SJSA1 (cell line): ENCODE measurements around the gene HSPB1. TPM values are rescaled to one million over a fixed set of nuclear protein-coding genes. Genes with fewer than 3 reads are reported as not detected.
"Not testable (repeated sequence)": the region's sequence is repeated elsewhere in the genome, so short reads cannot be mapped to it uniquely, and the experiment has no call there.

Experiments
- DNase-seq, 2 experiments: peaks; one replicate each; pipeline ENCODE4 v3.0.0-alpha.2; 2015 to 2020; ENCODE audit warnings: low spot score in 2 of 2, low read depth in 1 of 2
- H3K27ac ChIP-seq: fragments of 250-450 bp; sonication (Bioruptor Pico); 2 replicates; pipeline ENCODE4 v1.5.1; 2020; ENCODE audit warnings: mild to moderate bottlenecking, moderate library complexity
- H3K27me3 ChIP-seq: fragments of 250-450 bp; sonication (Bioruptor Pico); replicated peaks from 2 replicates; pipeline ENCODE4 v1.5.1; 2020; ENCODE audit warnings: mild to moderate bottlenecking, moderate library complexity
- H3K36me3 ChIP-seq: fragments of 250-450 bp; sonication (Bioruptor Pico); 2 replicates; pipeline ENCODE4 v1.5.1; 2020; ENCODE audit warnings: mild to moderate bottlenecking
- H3K4me1 ChIP-seq: fragments of 250-450 bp; sonication (Bioruptor Pico); replicated peaks from 2 replicates; pipeline ENCODE4 v1.6.1; 2021; ENCODE audit warnings: mild to moderate bottlenecking
- H3K4me3 ChIP-seq: fragments of 250-450 bp; sonication (Bioruptor Pico); 2 replicates; pipeline ENCODE4 v1.5.1; 2020; ENCODE audit warnings: mild to moderate bottlenecking
- H3K9me3 ChIP-seq: fragments of 250-450 bp; sonication (Bioruptor Pico); replicated peaks from 2 replicates; pipeline ENCODE4 v1.5.1; 2020; ENCODE audit warnings: mild to moderate bottlenecking
- total RNA-seq: library from RNA; depleted of rRNA; stranded (reverse); fragments of >200 nt; shearing (Covaris generic); gene quantifications from 2 replicates; pipeline ENCODE4 v1.2.3, GENCODE V29; 2014

The HSPB1 gene
- total RNA-seq, 1 experiment from 2014 or later, result 119 TPM

DNA sequence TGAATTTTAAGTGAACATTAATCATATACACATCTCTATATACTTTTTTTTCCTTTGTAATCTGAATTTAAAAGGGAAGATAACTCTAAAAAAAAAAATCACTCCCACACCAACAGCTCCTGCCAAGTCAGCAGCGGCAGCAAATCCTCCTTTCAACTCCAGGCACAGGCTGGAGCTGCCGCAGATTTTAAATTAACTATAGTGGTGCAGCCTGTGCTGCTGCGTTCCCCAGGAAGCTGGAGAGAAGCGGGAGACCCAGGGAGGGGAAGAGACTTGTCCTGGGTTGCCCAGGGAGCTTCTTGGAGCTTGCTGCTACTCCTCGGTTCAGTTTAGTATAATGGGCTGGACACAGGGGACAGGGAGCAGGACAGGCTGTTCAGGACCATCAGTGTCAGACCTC, 32.6 kb upstream of the HSPB1 start:
- Histone ChIP-seq H3K27ac (no peak overlapping the region), H3K4me3 (no peak overlapping the region), H3K36me3 (no peaks in the 10 kb centered on the region), H3K4me1 (peaks cover 10% of the 10 kb centered on the region; the same call in 1 of the 2 replicates), H3K9me3 (no peaks in the 10 kb centered on the region), H3K27me3 (peaks cover 24% of the 10 kb centered on the region)
- DNase-seq, result no peak

DNA sequence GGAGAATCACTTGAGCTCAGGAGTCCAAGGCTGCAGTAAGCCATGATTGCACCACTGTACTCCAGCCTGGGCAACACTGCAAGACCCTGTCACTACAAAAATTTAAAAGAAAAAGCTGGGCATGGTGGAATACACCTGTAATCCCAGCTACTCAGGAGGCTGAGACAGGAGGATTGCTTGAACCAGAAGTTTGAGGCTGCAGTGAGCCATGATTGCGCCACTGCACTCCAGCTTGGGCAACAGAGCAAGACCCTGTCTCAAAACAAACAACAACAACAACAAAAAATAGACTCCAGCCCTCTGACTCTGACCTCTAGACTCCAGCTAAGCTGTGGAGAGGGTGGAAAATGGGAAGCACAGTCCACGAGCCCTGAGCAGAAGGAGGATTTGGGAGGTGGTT, 31.1 kb upstream of the HSPB1 start:
- H3K4me3 ChIP-seq, H3K36me3 ChIP-seq, H3K27ac ChIP-seq, H3K9me3 ChIP-seq, DNase-seq: not testable (repeated sequence)
- H3K4me1 ChIP-seq, result peaks cover 10% of the 10 kb centered on the region; the same call in 1 of the 2 replicates
- peaks cover 24% of the 10 kb centered on the region for H3K27me3 ChIP-seq

GRCh38 chr7:76272142-76272541, 30.3 kb upstream of the HSPB1 start:
- Histone ChIP-seq H3K27me3 (peaks cover 18% of the 10 kb centered on the region), H3K9me3 (no peaks in the 10 kb centered on the region), H3K27ac (no peak overlapping the region), H3K4me1 (peaks cover 6% of the 10 kb centered on the region; the same call in 1 of the 2 replicates), H3K4me3 (no peak overlapping the region), H3K36me3 (no peaks in the 10 kb centered on the region)
- DNase-seq, result no peak

- Histone ChIP-seq H3K27ac (no peak overlapping the region), H3K36me3 (no peaks in the 10 kb centered on the region), H3K4me1 (0 out of 2 replicates have a peak, but pooled peaks cover 5% of the 10 kb centered on the region), H3K4me3 (no peak overlapping the region), H3K9me3 (no peaks in the 10 kb centered on the region), H3K27me3 (peaks cover 13% of the 10 kb centered on the region)
- DNase-seq, result no peak
Measured at GRCh38 chr7:76272851-76273497, 29.5 kb upstream of the HSPB1 start.

DNA sequence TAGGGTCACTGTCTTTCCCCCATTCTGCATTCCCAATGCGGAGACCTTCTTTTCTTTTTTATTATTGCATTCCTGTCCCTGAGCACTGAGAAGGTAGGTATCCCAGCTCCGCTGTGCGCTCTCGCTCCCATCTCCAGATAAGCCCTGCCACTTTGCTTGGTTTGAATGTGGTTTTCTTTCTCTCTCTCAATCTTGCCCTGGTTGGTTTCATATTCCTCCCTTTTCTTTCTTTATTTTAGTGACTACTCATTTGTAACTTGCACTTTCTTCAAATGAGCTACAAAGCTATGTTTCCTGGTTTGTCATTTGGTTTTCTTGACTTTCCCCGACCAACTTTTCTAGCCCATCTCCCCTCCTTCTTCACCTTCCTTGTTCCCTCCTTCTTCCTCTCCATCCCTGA, 29.0 kb upstream of the HSPB1 start:
- Histone ChIP-seq H3K27ac (no peak overlapping the region), H3K4me3 (no peak overlapping the region), H3K27me3 (peaks cover 12% of the 10 kb centered on the region), H3K4me1 (0 out of 2 replicates have a peak, but pooled peaks cover 5% of the 10 kb centered on the region), H3K36me3 (no peaks in the 10 kb centered on the region), H3K9me3 (no peaks in the 10 kb centered on the region)
- no peak for DNase-seq

DNA sequence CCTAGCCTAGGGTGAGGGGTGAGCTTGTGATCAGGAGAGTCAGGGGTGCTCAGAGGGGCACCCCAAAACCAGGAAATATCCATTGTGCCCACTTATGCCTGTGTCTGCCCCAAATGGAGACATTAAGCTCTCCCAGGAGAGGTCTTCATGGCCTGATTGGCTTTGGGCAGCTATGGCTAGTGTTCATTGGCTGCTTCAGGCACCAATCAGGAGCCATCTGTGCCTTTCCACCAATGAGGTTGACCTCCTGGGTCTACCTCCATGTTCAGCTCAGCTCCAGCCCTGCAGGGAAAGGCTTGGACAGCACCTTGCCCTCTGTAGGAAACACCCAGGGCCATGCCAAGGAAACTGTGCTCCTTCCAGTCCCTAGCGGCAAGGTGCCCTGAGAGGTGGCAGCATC, 23.9 kb upstream of the HSPB1 start:
- H3K9me3 ChIP-seq, result no peaks in the 10 kb centered on the region
- peaks cover 15% of the 10 kb centered on the region for H3K27me3 ChIP-seq
- H3K36me3 ChIP-seq, result no peaks in the 10 kb centered on the region
- DNase-seq, result no peak
- H3K4me3 ChIP-seq, result no peak overlapping the region
- H3K4me1 ChIP-seq, result peaks cover 9% of the 10 kb centered on the region
- no peak overlapping the region for H3K27ac ChIP-seq

- no peaks in the 10 kb centered on the region for H3K9me3 ChIP-seq
Measured at GRCh38 chr7:76280408-76280807, 22.1 kb upstream of the HSPB1 start.

GRCh38 chr7:76281006-76281705, 21.3 kb upstream of the HSPB1 start:
- Histone ChIP-seq H3K27ac (no peak overlapping the region), H3K9me3 (no peaks in the 10 kb centered on the region), H3K4me1 (peaks cover 9% of the 10 kb centered on the region), H3K36me3 (no peaks in the 10 kb centered on the region), H3K27me3 (peaks cover 25% of the 10 kb centered on the region), H3K4me3 (peak overlapping the region; percentile 22)
- no peak for DNase-seq

More at GRCh38 chr7:76280408-76280807, 22.1 kb upstream of the HSPB1 start:
- Histone ChIP-seq H3K27me3 (peaks cover 25% of the 10 kb centered on the region), H3K36me3 (no peaks in the 10 kb centered on the region), H3K4me1 (peaks cover 9% of the 10 kb centered on the region), H3K4me3 (no peak overlapping the region), H3K27ac (no peak overlapping the region)
- no peak for DNase-seq

DNA sequence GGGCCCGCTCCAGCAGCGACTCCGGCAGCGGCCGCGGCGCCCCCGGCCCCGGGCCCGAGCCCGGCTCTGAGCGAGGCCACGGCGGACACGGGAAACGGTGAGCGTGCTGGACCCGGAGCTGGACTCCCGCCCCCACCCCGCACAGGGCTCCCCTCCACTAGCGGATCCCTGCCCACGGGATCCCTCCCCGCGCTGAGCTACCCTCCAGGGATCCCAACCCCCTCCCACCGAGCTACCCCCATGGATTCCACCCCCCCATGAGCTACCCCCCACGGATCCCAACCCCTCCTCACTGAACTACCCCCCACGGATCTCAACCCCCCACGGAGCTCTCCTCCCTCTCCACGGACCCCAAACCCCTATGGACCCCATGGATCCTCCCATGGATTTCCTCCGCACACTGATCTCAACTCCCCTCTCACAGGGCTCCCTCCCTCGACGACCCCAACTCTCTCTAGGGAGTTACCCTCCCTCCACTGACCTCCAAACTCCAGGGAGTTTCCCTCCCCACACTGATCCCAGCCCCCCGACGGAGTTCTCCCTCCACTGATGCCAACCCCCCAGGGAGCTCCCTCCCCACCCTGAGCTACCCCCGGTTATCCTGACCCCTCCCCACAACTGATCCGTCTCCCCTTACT, 20.6 kb upstream of the HSPB1 start:
- no peak for DNase-seq
- no peak overlapping the region for H3K27ac ChIP-seq
- no peaks in the 10 kb centered on the region for H3K36me3 ChIP-seq
- peaks cover 9% of the 10 kb centered on the region for H3K4me1 ChIP-seq
- H3K27me3 ChIP-seq, result peaks cover 25% of the 10 kb centered on the region
- H3K4me3 ChIP-seq, result peak overlapping the region; percentile 22; the same call in 1 of the 2 replicates
- H3K9me3 ChIP-seq, result no peaks in the 10 kb centered on the region

- no peak for DNase-seq
- Histone ChIP-seq H3K4me1 (peaks cover 9% of the 10 kb centered on the region), H3K27ac (no peak overlapping the region), H3K4me3 (peak overlapping the region; percentile 32), H3K27me3 (peaks cover 25% of the 10 kb centered on the region), H3K9me3 (no peaks in the 10 kb centered on the region), H3K36me3 (no peaks in the 10 kb centered on the region)
Measured at GRCh38 chr7:76282344-76283253, 19.9 kb upstream of the HSPB1 start.

GRCh38 chr7:76283254-76284159, 19.0 kb upstream of the HSPB1 start:
- Histone ChIP-seq H3K4me3 (no peak overlapping the region), H3K27me3 (peaks cover 25% of the 10 kb centered on the region), H3K27ac (no peak overlapping the region), H3K4me1 (peaks cover 9% of the 10 kb centered on the region), H3K36me3 (no peaks in the 10 kb centered on the region), H3K9me3 (no peaks in the 10 kb centered on the region)
- no peak for DNase-seq

DNA sequence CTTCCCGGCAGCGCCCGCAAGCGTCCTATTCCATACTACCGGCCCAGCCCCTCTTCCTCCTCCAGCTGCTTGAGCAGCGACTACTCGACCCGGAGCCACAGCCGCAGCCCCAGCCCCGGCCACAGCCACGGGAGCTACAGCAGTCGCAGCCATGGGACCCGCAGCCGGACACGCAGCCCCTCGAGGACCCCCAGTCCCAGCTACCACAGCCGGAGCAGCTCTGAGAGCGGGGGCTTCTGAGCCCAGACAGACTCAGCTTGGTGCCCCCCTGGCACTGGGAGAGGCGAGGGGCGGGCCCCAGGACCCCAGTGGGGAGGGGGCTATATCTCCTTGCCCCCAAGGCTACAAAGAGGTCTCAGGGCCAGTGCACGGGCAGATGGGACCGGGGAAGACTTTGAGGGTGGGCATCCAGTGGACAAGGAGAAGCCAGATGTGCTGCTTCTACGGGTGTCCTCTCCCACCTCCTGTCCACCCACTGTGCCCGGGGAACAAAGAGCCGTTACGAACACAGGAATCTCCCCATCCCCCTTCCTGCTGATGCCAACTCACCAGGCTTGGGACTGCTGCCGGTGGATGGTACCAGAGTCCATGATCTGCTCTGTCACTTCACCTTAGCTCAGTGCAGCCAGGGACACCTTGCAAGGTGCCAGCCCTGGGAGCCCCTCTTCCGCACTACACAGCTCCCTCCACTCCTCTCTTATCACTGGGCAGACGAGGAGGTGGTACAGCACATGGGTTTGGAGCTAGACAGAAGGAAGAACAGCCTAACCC, 16.7 kb upstream of the HSPB1 start:
- Histone ChIP-seq H3K27ac (no peak overlapping the region), H3K4me1 (peaks cover 18% of the 10 kb centered on the region), H3K4me3 (no peak overlapping the region), H3K27me3 (peaks cover 25% of the 10 kb centered on the region), H3K36me3 (no peaks in the 10 kb centered on the region), H3K9me3 (no peaks in the 10 kb centered on the region)
- no peak for DNase-seq
